Hepatocyte (in vitro differentiated cells): ENCODE results near the gene NDUFV1. TPM values are rescaled to one million over a fixed set of nuclear protein-coding genes. Genes with fewer than 3 reads are reported as not detected.
A peak's percentile ranks its signal among the peaks of the same experiment; 100 is the strongest.

Experiments
- DNase-seq: peaks from one replicate; pipeline ENCODE4 v3.0.0-alpha.2; 2016; ENCODE audit warnings: low spot score
- H2AFZ ChIP-seq: fragments of 200-600 bp; sonication (generic); 2 replicates; pipeline ENCODE4 v1.6.0; 2016; ENCODE audit warnings: antibody characterized with exemption, mild to moderate bottlenecking
- H3K27ac ChIP-seq: fragments of 200-600 bp; sonication (generic); 2 replicates; pipeline ENCODE4 v1.5.1; 2016; ENCODE audit warnings: mild to moderate bottlenecking
- H3K27me3 ChIP-seq: fragments of 200-600 bp; sonication (generic); 2 replicates; pipeline ENCODE4 v1.6.1; 2016
- H3K36me3 ChIP-seq: fragments of 200-600 bp; sonication (generic); replicated peaks from 2 replicates; pipeline ENCODE4 v1.5.1; 2016; ENCODE audit warnings: low read depth; ENCODE audit not compliant: insufficient read depth
- H3K4me1 ChIP-seq: fragments of 200-600 bp; sonication (generic); 2 replicates; pipeline ENCODE4 v1.5.1; 2016; ENCODE audit warnings: mild to moderate bottlenecking, moderate library complexity; ENCODE audit not compliant: insufficient read depth
- H3K4me2 ChIP-seq: fragments of 200-600 bp; sonication (generic); 2 replicates; pipeline ENCODE4 v1.6.0; 2016
- H3K4me3 ChIP-seq: fragments of 200-600 bp; sonication (generic); 2 replicates; pipeline ENCODE4 v1.5.1; 2016; ENCODE audit warnings: mild to moderate bottlenecking
- H3K79me2 ChIP-seq: fragments of 200-600 bp; sonication (generic); 2 replicates; pipeline ENCODE4 v1.6.0; 2017; ENCODE audit warnings: mild to moderate bottlenecking
- H3K9me2 ChIP-seq: fragments of 200-600 bp; sonication (generic); replicated peaks from 2 replicates; pipeline ENCODE4 v1.6.0; 2017; ENCODE audit warnings: mild to moderate bottlenecking; ENCODE audit not compliant: insufficient read depth
- H3K9me3 ChIP-seq: fragments of 200-600 bp; sonication (generic); 2 replicates; pipeline ENCODE4 v1.5.1; 2016; ENCODE audit warnings: low read depth, mild to moderate bottlenecking
- H4K20me1 ChIP-seq: fragments of 200-600 bp; sonication (generic); 2 replicates; pipeline ENCODE4 v1.6.0; 2016; ENCODE audit warnings: mild to moderate bottlenecking; ENCODE audit not compliant: insufficient read depth, poor library complexity, severe bottlenecking
- EZH2 ChIP-seq: fragments of 200-600 bp; sonication (generic); IDR thresholded peaks from 2 replicates; pipeline ENCODE4 v1.6.1; 2016; ENCODE audit warnings: antibody characterized with exemption, mild to moderate bottlenecking, borderline replicate concordance
- EZH2phosphoT487 ChIP-seq: fragments of 200-600 bp; sonication (generic); IDR thresholded peaks from one replicate; pipeline ENCODE4 v1.6.1; 2018; ENCODE audit warnings: antibody characterized with exemption, mild to moderate bottlenecking, low read depth, moderate library complexity; ENCODE audit not compliant: unreplicated experiment, severe bottlenecking
- WGBS: methylation state at CpG from one replicate; pipeline ENCODE4 v1.1.6; 2016; ENCODE audit warnings: low lambda C conversion rate; ENCODE audit errors: missing lambda C conversion rate; 5-methylcytosine and 5-hydroxymethylcytosine counted together
- polyA plus RNA-seq: library from polyadenylated mRNA; unstranded; fragments of >200 nt; fragmentation: Nextera tagmentation; extraction: Ambion mirVana; gene quantifications from 2 replicates; pipeline ENCODE4 v1.2.1, GENCODE V29; 2016
- total RNA-seq: library from RNA; depleted of rRNA; stranded (reverse); fragments of >200 nt; gene quantifications from 2 replicates; pipeline ENCODE4 v1.2.3, GENCODE V29; 2014
- TF ChIP-seq, protein P1 (sequence below): fragments of 200-600 bp; sonication (generic); IDR thresholded peaks from 2 replicates; pipeline ENCODE4 v1.5.1; 2016; ENCODE audit warnings: antibody characterized with exemption, mild to moderate bottlenecking; ENCODE audit not compliant: poor library complexity

The NDUFV1 gene
- total and polyA plus RNA-seq, 2 experiments from 2014 or later = 194 to 226 TPM

DNA sequence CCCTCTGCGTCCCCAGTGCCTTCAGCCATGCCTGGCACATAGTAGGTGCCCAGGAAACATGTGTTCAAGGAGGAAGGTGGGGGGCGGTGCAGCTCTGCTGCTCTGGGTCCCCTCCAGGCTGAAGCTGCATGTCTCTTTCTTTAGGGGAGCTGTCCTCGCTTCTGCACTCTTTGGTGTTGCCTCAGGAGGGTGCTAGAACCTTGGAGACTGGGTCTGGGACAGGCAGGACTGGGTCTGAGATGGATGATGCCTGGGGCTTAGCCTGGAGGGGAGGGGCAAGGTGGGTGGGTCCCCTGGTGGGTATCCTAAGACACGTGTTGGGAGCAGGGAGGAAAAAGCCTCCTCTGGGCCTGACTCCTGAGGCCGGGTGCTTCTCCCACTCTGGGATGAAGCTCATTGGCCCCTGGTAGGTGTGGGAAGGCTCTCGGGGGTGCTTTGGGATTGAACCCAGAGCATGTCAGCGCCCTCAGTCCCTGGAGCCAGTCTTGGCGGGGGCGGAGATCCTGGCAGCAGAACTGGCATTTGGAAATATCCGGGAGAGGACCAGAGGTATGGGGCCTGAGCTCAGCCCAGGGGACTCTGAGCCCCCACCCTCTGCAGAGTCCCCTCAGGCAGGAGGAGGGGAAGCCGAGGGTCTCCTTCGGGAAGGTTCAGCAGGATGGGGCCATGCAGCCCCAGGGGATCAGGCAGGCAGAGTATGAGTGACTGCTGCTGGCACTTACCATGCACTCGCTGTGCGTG lies 29.8 kb upstream of the NDUFV1 start:
- H3K79me2 ChIP-seq = no peaks in the 10 kb centered on the region
- H3K4me1 ChIP-seq = peaks cover 21% of the 10 kb centered on the region
- H3K4me2 ChIP-seq = no peak overlapping the region
- H3K9me2 ChIP-seq = no peaks in the 10 kb centered on the region
- H3K36me3 ChIP-seq = no peaks in the 10 kb centered on the region
- H3K27ac ChIP-seq = no peak overlapping the region
- no peak overlapping the region for H3K4me3 ChIP-seq
- no peaks in the 10 kb centered on the region for H3K27me3 ChIP-seq
- WGBS = 82% methylated on average over 14 of the region's 14 CpGs
- no peaks in the 10 kb centered on the region for H4K20me1 ChIP-seq
- no peak for DNase-seq
- no peak overlapping the region for H2AFZ ChIP-seq
- H3K9me3 ChIP-seq = no peaks in the 10 kb centered on the region
- TF ChIP-seq EZH2phosphoT487 (no peak), EZH2 (no peak)
- TF ChIP-seq, protein P1, sequence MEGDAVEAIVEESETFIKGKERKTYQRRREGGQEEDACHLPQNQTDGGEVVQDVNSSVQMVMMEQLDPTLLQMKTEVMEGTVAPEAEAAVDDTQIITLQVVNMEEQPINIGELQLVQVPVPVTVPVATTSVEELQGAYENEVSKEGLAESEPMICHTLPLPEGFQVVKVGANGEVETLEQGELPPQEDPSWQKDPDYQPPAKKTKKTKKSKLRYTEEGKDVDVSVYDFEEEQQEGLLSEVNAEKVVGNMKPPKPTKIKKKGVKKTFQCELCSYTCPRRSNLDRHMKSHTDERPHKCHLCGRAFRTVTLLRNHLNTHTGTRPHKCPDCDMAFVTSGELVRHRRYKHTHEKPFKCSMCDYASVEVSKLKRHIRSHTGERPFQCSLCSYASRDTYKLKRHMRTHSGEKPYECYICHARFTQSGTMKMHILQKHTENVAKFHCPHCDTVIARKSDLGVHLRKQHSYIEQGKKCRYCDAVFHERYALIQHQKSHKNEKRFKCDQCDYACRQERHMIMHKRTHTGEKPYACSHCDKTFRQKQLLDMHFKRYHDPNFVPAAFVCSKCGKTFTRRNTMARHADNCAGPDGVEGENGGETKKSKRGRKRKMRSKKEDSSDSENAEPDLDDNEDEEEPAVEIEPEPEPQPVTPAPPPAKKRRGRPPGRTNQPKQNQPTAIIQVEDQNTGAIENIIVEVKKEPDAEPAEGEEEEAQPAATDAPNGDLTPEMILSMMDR = no peak

DNA sequence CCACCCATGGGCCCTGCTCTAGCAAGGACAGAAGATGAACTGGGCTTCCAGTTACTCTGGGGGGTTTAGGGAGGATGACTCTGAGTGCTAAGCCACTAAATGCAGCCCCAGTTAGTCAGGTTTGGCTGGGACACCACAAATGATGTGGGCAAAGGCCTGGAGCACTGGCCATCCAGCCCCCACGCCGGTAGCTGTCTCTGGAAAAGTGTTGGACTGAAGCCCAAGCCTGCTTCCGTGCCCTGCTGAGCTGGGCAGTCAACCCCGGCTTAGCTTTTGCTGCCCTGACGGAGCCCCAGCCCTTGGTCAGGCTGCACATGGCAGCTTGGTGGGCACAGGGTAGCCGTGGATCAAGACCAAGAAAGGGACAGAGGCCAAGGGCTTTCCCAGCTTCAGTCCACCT lies 28.8 kb upstream of the NDUFV1 start:
- H4K20me1 ChIP-seq = no peaks in the 10 kb centered on the region
- no peak overlapping the region for H3K27ac ChIP-seq
- H3K4me2 ChIP-seq = no peak overlapping the region
- WGBS = over 99% methylated on average over 6 of the region's 6 CpGs
- H3K9me3 ChIP-seq = no peaks in the 10 kb centered on the region
- H3K36me3 ChIP-seq = no peaks in the 10 kb centered on the region
- TF ChIP-seq, protein P1 = no peak
- TF ChIP-seq EZH2 (no peak), EZH2phosphoT487 (no peak)
- no peaks in the 10 kb centered on the region for H3K27me3 ChIP-seq
- H3K4me3 ChIP-seq = no peak overlapping the region
- H3K9me2 ChIP-seq = no peaks in the 10 kb centered on the region
- H3K79me2 ChIP-seq = peaks cover 2% of the 10 kb centered on the region
- H3K4me1 ChIP-seq = peaks cover 32% of the 10 kb centered on the region
- no peak overlapping the region for H2AFZ ChIP-seq
- DNase-seq = no peak

DNA sequence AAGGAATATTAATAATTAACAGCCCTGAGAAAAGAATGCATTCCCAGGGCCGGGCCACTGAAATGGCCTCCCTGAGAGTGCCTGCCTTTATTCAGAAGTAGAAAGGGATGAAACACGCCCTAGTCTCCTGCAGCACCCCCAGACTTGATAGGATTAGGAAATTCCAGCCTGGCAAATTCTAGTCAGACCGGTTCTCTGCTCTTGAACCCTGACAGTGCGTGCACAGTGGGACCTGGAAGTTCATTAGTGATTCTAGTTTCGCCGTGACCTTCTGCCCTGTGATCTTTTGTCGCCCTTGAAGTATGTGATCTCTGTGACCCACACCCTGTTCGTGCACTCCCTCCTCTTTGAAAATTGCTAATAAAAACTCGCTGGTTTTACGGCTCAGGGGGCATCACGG lies 25.3 kb upstream of the NDUFV1 start:
- TF ChIP-seq EZH2 = no peak
- TF ChIP-seq, protein P1 = no peak
- no peak for TF ChIP-seq EZH2phosphoT487
- no peak overlapping the region for H3K4me3 ChIP-seq
- H2AFZ ChIP-seq = no peak overlapping the region
- peaks cover 46% of the 10 kb centered on the region for H3K4me1 ChIP-seq
- H3K27ac ChIP-seq = peak overlapping the region; percentile 84
- DNase-seq = peak; percentile 67
- H3K79me2 ChIP-seq = peaks cover 22% of the 10 kb centered on the region
- H3K9me2 ChIP-seq = no peaks in the 10 kb centered on the region
- H3K27me3 ChIP-seq = no peaks in the 10 kb centered on the region
- WGBS = 20% methylated on average over 11 of the region's 11 CpGs
- peak overlapping the region; percentile 96 for H3K4me2 ChIP-seq
- no peaks in the 10 kb centered on the region for H3K36me3 ChIP-seq
- peaks cover 20% of the 10 kb centered on the region for H4K20me1 ChIP-seq
- H3K9me3 ChIP-seq = no peaks in the 10 kb centered on the region
